ENCODE measurements around the gene SLIT1.

Gene SLIT1
- 0.22 to 1.5 reads per million in 2 experiments for total RNA-seq

GRCh38 chr10:97185326-97186058 lies at the start of gene SLIT1:
Gene SLIT1 (minus strand): TSS chr10:97185959. CDS start chr10:97185674, 285 bp downstream.
- DNase-seq (ENCODE audit: low read depth): no peak

DNA sequence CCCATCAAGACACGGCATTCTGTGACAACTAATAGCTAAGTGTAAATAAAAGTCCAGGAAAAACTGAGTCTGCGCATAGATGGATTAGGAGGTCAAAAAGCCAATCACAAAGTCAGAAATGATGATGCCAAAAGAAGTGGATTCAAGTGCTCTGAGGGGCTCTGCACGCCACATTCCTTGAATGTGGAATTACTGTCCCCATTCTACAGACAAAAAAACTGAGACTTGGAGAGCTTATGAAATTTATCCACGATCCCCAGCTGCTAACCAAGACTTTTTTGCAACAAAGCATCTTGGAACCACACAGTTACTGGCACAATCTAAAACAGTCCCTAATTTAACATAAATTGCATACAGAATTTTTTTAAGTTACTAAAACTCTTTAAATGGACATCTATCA lies 49.6 kb upstream of the SLIT1 start:
- no peak for DNase-seq (ENCODE audit: low read depth)

DNA sequence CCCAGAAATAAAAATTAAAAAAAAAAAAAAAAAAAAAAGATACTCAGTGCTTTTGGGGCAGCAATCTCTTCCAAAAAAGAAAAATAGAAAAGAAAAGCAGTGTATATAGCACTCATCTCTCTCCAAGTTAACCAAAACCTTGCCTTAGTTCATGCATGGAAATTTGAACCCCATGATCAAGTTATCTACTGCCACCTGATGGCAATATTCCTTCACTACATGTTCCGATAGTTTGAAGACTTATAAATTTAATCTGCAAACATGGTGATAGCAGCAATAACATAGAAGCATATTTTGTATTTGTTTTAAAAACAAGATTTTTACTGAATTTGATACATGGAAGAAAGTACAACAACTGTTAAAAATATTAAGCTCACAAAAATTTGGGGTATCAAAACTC lies 48.6 kb upstream of the SLIT1 start:
- DNase-seq (ENCODE audit: low read depth): no peak

DNA sequence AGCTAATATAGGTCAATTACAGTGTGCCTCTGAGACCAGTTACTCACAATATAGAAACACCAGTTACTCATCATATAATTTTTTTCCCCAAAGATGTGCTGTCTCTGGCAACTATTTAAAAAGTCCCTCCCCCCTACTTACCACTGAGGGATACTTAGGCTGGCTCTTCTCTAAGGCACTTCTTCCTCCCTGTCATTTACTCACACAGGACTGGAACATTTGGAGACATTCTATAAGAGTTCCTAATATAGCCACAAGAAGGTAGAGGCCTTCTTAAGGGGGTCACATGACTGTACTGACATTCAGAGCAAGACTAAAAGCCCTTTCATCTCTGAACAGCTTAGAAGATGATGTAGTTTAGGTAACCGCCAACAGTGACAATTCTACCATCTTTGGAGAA lies 44.4 kb upstream of the SLIT1 start:
- DNase-seq (ENCODE audit: low read depth): no peak

GRCh38 chr10:97229322-97230015 lies 43.7 kb upstream of the SLIT1 start:
- no peak for DNase-seq (ENCODE audit: low read depth)

- no peak for DNase-seq (ENCODE audit: low read depth)
Measured at GRCh38 chr10:97228775-97229157, 43.0 kb upstream of the SLIT1 start.

DNA sequence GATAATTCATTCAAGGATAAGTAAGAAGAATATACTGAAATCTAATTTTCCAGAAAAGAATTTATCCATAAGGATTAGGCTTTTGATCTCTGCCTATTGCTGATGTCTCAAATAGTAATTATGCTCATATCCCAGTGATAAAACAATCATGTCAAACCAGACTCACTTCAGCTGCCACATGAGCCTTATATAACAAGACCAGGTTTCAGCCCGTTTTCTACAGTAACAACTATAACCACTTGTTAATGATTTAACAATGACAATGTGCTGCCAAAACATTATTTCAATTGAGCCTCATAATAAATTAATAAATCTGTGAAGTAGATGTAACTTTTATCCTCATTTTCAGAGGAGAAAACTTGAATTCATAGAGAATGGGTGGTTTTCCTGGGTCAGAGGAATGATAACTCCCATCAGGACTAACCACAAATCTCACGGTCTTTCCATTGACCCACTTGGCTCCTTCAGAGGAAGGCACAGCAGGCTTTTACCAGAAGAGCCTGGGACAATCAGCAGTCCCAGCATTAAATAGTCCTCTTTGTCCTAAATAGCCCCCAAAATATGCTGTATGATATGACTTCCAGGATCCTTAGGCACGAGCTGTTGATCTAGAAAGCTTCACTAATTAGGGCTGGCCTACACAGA lies 42.5 kb upstream of the SLIT1 start:
- no peak for DNase-seq (ENCODE audit: low read depth)

GRCh38 chr10:97226398-97226797 lies 40.6 kb upstream of the SLIT1 start:
- DNase-seq (ENCODE audit: low read depth): no peak

GRCh38 chr10:97224483-97225435 lies 39.0 kb upstream of the SLIT1 start:
- DNase-seq (ENCODE audit: low read depth): no peak

- DNase-seq (ENCODE audit: low read depth): no peak
Measured at GRCh38 chr10:97222326-97222961, 36.7 kb upstream of the SLIT1 start.

- DNase-seq (ENCODE audit: low read depth): no peak
Measured at GRCh38 chr10:97220355-97220754, 34.6 kb upstream of the SLIT1 start.

DNA sequence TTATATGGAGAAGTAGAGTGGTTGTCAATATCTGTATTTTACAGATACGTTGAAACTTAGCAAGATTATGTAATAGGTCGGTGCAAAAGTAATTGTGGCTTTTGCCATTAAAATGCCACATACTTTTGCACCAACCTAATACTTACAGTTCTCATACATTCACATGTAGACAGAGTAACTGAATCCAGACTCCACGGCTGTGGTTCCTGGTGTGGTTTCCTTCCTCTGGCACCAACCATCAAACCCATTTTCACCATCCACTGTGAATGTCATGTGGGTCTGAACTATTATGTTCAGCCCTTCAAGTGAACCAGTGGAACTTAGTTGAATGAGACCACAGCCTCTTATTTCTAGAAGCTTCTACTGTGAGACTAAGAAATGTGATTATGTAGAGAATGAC lies 31.5 kb upstream of the SLIT1 start:
- no peak for DNase-seq (ENCODE audit: low read depth)

DNA sequence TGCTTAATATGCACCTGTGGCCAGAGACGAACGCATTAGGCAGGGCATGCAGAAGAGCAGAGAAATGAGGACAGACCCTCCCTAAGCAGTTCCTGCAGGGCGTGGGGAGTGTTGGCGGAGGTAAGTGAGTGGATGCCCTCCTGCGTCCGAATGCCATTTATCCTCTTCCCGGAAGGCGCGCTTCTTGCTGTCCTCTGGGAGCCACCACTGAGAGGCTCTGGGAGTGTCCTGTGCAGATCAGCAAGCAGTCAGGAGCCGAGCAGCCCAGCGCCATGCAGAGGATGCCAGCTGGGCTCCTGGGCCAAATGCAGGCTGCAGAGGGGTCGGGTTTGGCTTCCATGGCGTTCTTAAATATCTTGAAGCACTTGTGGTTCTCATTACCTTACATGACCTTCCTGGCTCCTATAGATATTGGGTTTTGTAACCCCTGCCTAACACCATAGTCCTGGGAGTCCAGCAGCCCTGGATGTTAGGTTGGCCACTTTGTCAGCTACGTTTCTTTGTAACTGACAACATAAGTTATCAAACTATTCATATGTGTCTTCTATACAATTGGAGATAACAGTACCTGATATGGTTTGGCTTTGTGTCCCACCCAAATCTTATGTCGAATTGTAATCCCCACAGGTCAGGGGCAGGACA lies 30.0 kb upstream of the SLIT1 start:
- DNase-seq (ENCODE audit: low read depth): no peak

- DNase-seq (ENCODE audit: low read depth): no peak
Measured at GRCh38 chr10:97213431-97213830, 27.7 kb upstream of the SLIT1 start.

DNA sequence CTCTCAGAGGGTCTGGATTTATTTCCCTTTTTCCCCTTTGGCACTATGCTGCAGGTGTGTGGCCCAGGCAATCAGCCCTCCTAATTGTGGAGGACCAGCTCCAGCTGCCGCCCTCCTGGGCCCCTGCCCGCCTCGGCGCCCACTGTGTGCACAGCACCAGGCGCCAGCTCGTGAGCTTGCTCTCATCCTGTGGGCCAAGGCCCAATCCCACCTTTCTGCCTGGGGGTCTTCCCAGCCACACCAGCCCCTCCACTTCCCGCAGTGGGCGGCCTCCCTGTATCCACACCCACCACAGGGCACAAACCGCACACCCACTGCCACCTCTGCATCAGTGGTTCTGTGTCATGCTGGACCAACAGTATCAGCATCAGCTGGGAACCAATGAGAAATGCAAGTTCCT lies 25.5 kb upstream of the SLIT1 start:
- DNase-seq (ENCODE audit: low read depth): no peak

DNA sequence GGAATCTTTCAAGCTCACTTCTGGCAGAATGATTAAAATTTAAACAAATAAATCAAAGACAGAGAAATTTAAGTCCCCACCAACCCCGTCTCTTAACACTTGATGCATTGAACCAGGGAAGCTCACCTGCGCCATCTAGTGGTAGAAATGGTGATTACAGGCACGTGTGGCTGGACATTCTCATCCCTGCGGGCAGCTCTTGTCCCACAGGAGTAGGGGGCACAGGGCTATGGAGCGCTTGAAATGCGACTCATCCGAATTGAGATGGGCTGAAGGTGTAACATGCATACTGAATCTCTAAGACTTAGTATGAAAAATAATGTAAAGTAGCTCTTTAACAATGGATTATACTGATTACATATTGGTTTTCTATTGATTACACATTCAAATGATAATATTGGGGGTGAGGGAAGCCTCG lies 24.8 kb upstream of the SLIT1 start:
- DNase-seq (ENCODE audit: low read depth): peak; percentile 41

DNA sequence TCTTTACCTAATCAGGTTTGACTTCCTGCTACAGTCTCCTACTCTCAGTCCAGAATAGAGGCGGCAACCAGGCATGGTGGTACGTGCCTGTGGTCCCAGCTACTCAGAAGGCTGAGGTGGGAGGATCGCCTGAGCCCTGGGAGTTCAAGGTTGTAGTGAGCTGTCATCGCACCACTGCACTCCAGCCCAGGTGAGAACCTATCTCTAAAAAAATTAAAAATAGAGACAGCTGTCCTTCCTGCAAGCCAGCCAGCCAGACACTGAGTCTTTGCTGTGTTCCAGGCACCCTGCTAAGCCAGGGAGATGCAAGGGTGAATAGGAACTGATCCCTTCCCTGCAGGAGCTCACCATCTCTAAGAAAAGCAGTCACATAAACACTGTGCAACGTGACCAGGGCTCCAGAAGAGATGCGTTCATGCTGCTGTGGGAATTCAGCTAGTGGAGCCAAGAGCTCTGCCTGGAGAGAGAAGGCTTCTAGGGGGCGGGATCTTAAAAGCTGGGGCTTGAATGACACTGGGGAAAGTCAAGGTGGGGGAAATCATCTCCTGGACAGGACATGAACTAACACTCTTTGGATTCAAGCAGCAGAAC lies 22.1 kb upstream of the SLIT1 start:
- no peak for DNase-seq (ENCODE audit: low read depth)

GRCh38 chr10:97207131-97207530 lies 21.4 kb upstream of the SLIT1 start:
- no peak for DNase-seq (ENCODE audit: low read depth)

DNA sequence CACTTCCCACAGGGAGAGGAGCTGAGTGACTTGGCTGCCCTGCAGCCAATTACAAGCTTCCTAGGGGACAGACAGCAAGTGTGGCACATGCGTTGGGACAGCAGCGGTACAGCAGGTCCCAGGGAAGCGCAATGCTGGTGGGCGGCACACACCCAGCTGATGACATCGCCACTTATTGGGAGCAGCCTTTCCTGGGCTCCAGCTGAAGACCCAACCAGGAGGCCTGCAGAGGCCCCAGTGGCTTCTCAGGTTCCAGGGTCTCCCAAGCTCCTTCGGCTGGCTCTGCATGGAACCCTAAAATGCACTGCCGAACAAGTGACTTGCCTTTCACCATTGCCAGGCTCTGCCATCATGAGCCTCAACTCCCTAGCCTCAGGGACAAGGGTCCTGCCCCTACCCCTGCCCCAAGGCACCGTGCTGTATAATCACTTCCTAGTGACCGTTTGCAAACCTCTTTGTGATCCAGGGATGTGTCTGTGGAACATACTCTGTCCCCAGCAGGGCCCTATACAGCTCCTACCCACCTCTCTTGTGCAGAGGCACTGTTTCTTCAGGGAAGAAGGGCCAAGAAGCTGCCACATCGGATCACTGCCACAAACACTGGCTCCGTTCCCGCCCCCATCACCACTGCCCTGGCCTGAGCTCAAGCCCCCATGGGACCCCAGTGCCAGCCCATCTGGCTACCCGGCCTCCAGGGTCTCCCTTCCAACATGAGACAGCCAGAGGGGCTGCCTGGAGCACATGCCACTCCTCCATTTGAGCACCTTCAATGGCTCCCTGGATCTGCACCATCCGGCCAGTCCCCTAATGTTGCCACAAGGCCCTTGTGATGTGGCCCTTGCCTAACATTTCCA lies 19.3 kb upstream of the SLIT1 start:
- no peak for DNase-seq (ENCODE audit: low read depth)

GRCh38 chr10:97203220-97203619 lies 17.5 kb upstream of the SLIT1 start:
- DNase-seq (ENCODE audit: low read depth): no peak

Measured in T follicular helper cell (primary cell).